Measurements from ENCODE around the gene CLMN.

GRCh38 chr14:95192311-95192710, 127.4 kb downstream of the CLMN start:
- TF ChIP-seq, protein P1, sequence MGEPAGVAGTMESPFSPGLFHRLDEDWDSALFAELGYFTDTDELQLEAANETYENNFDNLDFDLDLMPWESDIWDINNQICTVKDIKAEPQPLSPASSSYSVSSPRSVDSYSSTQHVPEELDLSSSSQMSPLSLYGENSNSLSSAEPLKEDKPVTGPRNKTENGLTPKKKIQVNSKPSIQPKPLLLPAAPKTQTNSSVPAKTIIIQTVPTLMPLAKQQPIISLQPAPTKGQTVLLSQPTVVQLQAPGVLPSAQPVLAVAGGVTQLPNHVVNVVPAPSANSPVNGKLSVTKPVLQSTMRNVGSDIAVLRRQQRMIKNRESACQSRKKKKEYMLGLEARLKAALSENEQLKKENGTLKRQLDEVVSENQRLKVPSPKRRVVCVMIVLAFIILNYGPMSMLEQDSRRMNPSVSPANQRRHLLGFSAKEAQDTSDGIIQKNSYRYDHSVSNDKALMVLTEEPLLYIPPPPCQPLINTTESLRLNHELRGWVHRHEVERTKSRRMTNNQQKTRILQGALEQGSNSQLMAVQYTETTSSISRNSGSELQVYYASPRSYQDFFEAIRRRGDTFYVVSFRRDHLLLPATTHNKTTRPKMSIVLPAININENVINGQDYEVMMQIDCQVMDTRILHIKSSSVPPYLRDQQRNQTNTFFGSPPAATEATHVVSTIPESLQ (CRISPR knock-in tag; conservative IDR thresholded peaks at IDR 0.05) = no peak
- TF ChIP-seq BCL6 (CRISPR knock-in tag; IDR thresholded peaks at IDR 0.05) = no peak
- TF ChIP-seq, protein P2, sequence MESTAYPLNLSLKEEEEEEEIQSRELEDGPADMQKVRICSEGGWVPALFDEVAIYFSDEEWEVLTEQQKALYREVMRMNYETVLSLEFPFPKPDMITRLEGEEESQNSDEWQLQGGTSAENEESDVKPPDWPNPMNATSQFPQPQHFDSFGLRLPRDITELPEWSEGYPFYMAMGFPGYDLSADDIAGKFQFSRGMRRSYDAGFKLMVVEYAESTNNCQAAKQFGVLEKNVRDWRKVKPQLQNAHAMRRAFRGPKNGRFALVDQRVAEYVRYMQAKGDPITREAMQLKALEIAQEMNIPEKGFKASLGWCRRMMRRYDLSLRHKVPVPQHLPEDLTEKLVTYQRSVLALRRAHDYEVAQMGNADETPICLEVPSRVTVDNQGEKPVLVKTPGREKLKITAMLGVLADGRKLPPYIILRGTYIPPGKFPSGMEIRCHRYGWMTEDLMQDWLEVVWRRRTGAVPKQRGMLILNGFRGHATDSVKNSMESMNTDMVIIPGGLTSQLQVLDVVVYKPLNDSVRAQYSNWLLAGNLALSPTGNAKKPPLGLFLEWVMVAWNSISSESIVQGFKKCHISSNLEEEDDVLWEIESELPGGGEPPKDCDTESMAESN (CRISPR knock-in tag; conservative IDR thresholded peaks at IDR 0.05) = no peak
- TF ChIP-seq ZNF552 (CRISPR knock-in tag; IDR thresholded peaks at IDR 0.05; ENCODE audit: borderline replicate concordance) = no peak
- no peak for TF ChIP-seq ETV6 (CRISPR knock-in tag; conservative IDR thresholded peaks at IDR 0.05)
- no peak for TF ChIP-seq U2AF1 (optimal IDR thresholded peaks at IDR 0.05; ENCODE audit: low read depth, low read length)
- TF ChIP-seq TAF1 (CRISPR knock-in tag; IDR thresholded peaks at IDR 0.05) = no peak
- no peak for TF ChIP-seq NFE2L2 (IDR thresholded peaks at IDR 0.05; ENCODE audit: low read length)
- no peak for TF ChIP-seq ZSCAN29 (CRISPR knock-in tag; conservative IDR thresholded peaks at IDR 0.05)
- no peak for TF ChIP-seq CTCF (CRISPR knock-in tag; IDR thresholded peaks at IDR 0.05)
- no peak for TF ChIP-seq CHD2 (IDR thresholded peaks at IDR 0.05; ENCODE audit: low read depth, low read length)
- TF ChIP-seq ZNF232 (CRISPR knock-in tag; IDR thresholded peaks at IDR 0.05; ENCODE audit: borderline replicate concordance) = no peak
- no peak for TF ChIP-seq HOXA9 (CRISPR knock-in tag; IDR thresholded peaks at IDR 0.05; ENCODE audit: borderline replicate concordance)

Measured in HepG2 (cell line).